Chondrocyte (in vitro differentiated cells): ENCODE measurements around the gene DMPK. TPM values are rescaled to one million over a fixed set of nuclear protein-coding genes. Genes with fewer than 3 reads are reported as not detected.
A peak's percentile ranks its signal among the peaks of the same experiment; 100 is the strongest.

Experiments
- DNase-seq: peaks from one replicate; pipeline ENCODE4 v3.0.0; 2021; ENCODE audit warnings: mixed read lengths, low spot score
- H3K27ac Mint-ChIP-seq: one replicate; pipeline ENCODE4 v1.8.0; 2021; ENCODE audit warnings: mild to moderate bottlenecking, moderate library complexity, mixed read lengths; ENCODE audit not compliant: unreplicated experiment
- H3K27me3 Mint-ChIP-seq: 2 replicates; pipeline ENCODE4 v1.8.0; 2021; ENCODE audit warnings: low read depth, mixed read lengths
- H3K36me3 Mint-ChIP-seq: 2 replicates; pipeline ENCODE4 v1.8.0; 2021; ENCODE audit warnings: low read depth, mixed read lengths
- H3K4me1 Mint-ChIP-seq: 2 replicates; pipeline ENCODE4 v1.8.0; 2021; ENCODE audit warnings: low read depth, mild to moderate bottlenecking, mixed read lengths
- H3K4me3 Mint-ChIP-seq: one replicate; pipeline ENCODE4 v1.8.0; 2021; ENCODE audit warnings: mild to moderate bottlenecking, moderate library complexity, mixed read lengths; ENCODE audit not compliant: unreplicated experiment
- H3K9me3 Mint-ChIP-seq: 2 replicates; pipeline ENCODE4 v1.8.0; 2021; ENCODE audit warnings: low read depth, mixed read lengths
- total RNA-seq: library from RNA; stranded (reverse); gene quantifications from 3 replicates; pipeline ENCODE4 v1.2.1, GENCODE V29; 2021
- TF ChIP-seq, protein P1 (sequence below): fragments of 200-600 bp; sonication (generic); IDR thresholded peaks from 2 replicates; pipeline ENCODE4 v1.5.0; 2021; ENCODE audit warnings: antibody characterized with exemption, mild to moderate bottlenecking, moderate library complexity

The DMPK gene
- total RNA-seq, 1 donor from 2014 or later: 176 TPM

DNA sequence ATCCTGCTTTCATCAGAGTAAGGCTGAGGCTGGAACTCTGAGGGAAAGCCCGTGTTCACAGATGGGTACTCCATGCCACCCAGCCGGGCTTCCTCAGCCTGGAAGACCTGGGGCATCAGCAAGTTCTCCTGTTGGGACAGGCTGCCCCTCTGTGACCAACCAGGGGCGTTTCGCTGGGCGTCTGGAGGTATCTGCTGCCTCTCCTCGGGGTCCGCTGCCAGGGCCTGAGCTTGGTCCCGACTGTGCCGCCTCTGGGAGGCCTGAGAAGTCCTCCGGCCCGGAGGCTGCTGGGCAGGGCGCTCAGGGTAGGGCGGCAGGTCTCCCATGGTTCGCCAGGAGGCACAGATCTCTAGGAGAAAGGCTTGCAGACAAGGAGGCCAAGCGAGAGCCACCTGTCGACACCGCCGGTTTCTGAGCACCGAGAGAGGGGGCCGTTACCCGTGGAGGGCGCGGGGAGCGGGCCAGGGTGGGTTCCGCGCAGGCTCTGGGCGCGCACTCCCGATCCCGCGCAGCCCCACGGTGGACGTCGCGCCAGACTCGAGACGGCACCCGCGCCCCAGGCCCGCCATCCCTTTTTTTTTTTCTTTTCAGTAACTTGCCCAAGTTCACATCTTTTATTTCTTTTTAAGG is 32.7 kb upstream of the DMPK start, which contains the start of gene RSPH6A:
Gene RSPH6A (minus strand): TSS at position 458 of the 630 bp plus-strand sequence. CDS start 132 bp downstream, at position 326.
- Mint-ChIP-seq H3K4me3 (peak within 1 kb of the TSS; percentile 69), H3K27ac (no peak within 1 kb of the TSS), H3K36me3 (no peaks in the 10 kb centered on the region)

DNA sequence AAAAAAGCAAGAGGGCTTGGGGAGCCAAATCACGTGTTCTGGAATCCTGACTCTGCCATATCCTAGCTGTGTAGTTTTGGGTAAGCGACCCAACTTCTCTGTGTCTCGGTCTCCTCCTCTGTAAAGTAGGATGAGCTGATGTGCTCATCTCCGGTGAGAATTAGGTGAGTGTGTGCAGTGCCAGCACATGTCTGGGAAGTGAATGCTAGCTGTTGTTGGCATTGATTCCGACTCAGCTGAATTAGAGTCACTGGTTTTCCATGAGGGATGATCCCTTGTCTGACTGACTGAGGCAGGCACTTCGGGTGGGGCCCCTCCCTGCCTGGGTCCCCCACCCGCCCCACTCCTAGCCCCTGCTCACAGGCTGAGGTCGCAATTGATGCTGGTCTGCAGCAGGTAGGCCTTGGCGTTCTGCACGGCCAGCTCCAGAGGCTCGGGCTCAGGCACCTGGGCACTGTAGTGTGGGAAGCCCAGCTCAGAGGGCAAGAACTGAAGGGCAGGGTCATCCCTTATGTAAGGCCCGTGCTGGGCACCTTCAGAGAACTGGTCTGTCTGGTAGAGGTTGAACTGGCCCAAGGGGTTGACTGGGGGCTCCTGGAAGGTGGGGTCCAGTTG is 32.0 kb upstream of the DMPK start:
- no peak overlapping the region for H3K4me3 Mint-ChIP-seq
- no peaks in the 10 kb centered on the region for H3K27me3 Mint-ChIP-seq
- no peak for DNase-seq
- H3K4me1 Mint-ChIP-seq: peaks cover 16% of the 10 kb centered on the region
- H3K27ac Mint-ChIP-seq: no peak overlapping the region
- H3K9me3 Mint-ChIP-seq: no peaks in the 10 kb centered on the region
- TF ChIP-seq, protein P1, sequence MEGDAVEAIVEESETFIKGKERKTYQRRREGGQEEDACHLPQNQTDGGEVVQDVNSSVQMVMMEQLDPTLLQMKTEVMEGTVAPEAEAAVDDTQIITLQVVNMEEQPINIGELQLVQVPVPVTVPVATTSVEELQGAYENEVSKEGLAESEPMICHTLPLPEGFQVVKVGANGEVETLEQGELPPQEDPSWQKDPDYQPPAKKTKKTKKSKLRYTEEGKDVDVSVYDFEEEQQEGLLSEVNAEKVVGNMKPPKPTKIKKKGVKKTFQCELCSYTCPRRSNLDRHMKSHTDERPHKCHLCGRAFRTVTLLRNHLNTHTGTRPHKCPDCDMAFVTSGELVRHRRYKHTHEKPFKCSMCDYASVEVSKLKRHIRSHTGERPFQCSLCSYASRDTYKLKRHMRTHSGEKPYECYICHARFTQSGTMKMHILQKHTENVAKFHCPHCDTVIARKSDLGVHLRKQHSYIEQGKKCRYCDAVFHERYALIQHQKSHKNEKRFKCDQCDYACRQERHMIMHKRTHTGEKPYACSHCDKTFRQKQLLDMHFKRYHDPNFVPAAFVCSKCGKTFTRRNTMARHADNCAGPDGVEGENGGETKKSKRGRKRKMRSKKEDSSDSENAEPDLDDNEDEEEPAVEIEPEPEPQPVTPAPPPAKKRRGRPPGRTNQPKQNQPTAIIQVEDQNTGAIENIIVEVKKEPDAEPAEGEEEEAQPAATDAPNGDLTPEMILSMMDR: no peak
- no peaks in the 10 kb centered on the region for H3K36me3 Mint-ChIP-seq

More for the DNA sequence above, 32.7 kb upstream of the DMPK start, which contains the start of gene RSPH6A:
- no peaks in the 10 kb centered on the region for H3K9me3 Mint-ChIP-seq
- H3K4me1 Mint-ChIP-seq: peaks cover 9% of the 10 kb centered on the region
- no peaks in the 10 kb centered on the region for H3K27me3 Mint-ChIP-seq
- TF ChIP-seq, protein P1: no peak
- peak; percentile 84 for DNase-seq

DNA sequence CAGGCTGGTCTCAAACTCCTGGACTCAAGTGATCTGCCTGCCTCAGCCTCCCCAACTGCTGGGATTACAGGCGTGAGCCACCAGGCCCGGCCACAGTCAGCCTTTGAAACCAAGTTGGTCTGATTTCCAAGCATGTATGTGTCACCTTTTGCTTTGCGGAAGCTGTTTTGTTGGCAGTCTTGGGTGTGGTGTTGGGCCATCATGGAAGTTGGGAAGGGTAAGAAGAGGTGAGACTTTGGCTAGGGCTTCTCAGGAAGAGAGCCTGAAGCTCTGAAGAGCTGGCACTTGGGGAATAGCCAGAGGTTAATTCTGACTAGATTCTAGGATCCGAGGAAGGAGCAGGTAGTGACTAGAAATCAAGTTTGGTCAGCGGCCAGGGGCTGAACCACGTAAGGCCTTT is 30.0 kb upstream of the DMPK start:
- TF ChIP-seq, protein P1: no peak
- Mint-ChIP-seq H3K9me3 (no peaks in the 10 kb centered on the region), H3K27me3 (no peaks in the 10 kb centered on the region), H3K27ac (no peak overlapping the region), H3K4me3 (no peak overlapping the region), H3K36me3 (no peaks in the 10 kb centered on the region), H3K4me1 (peaks cover 17% of the 10 kb centered on the region)
- no peak for DNase-seq

DNA sequence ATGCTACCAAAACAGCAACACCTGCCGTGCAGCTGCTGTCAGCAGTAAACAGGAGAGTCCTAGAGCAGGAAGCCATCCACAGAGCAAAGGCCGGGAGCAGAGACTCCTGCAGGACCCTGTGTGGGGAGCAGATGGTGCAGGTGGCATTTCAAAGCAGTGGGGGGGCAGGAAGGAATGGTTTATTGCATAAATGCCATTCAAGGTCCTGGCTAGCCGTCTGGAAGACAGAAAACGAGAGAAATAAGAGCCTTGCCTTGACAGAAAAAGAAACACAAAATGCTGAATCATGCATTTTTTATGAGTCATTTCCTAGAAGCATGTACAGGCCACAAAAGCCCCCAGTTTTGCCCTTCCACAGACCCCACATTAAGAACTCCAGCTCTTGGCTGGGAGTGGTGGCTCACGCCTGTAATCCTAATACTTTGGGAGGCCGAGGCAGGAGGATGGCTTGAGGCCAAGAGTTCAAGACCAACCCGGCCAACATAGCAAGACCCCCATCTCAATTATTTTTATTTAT is 27.4 kb upstream of the DMPK start:
- no peak for DNase-seq
- Mint-ChIP-seq H3K9me3 (no peaks in the 10 kb centered on the region), H3K27ac (peak overlapping the region; percentile 97), H3K4me1 (peaks cover 19% of the 10 kb centered on the region), H3K27me3 (no peaks in the 10 kb centered on the region), H3K36me3 (no peaks in the 10 kb centered on the region), H3K4me3 (peak overlapping the region; percentile 36)
- TF ChIP-seq, protein P1: no peak

DNA sequence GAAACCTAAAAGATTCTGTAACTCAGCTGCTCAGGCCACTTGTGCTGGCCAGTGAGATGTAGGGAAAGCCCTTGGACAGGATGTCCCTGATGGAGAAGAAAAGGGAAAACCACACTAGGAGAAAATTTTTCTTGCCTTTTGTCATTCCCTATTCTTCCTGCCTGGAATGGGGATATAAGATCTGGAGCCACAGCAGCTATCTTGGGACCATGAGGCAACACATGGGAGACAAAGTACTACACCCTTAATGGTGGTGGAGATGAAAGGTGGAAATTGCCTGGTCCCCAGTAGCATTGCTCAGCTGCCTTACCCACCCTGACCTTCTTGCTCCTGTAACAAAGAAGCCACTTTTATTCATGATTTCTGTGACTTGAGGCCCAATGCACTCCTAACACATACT is 23.4 kb upstream of the DMPK start:
- Mint-ChIP-seq H3K27me3 (no peaks in the 10 kb centered on the region), H3K27ac (no peak overlapping the region), H3K36me3 (no peaks in the 10 kb centered on the region), H3K9me3 (no peaks in the 10 kb centered on the region), H3K4me1 (peaks cover 19% of the 10 kb centered on the region), H3K4me3 (no peak overlapping the region)
- DNase-seq: no peak
- TF ChIP-seq, protein P1: no peak
